Vagina (tissue), 2 donors: ENCODE data around the gene ATP6V0E2. TPM values are rescaled to one million over a fixed set of nuclear protein-coding genes. Genes with fewer than 3 reads are reported as not detected.

Experiments
- DNase-seq, 2 donors: peaks; one replicate each; pipeline ENCODE4 v3.0.0-alpha.2; 2017; ENCODE audit errors: extremely low spot score in 2 of 2
- H3K27ac ChIP-seq: fragments of 200-600 bp; sonication (generic); one replicate; pipeline ENCODE4 v1.5.1; 2019
- H3K27me3 ChIP-seq: fragments of 200-600 bp; sonication (generic); one replicate; pipeline ENCODE4 v1.5.1; 2019
- H3K36me3 ChIP-seq, 2 donors: fragments of 200-600 bp; sonication (generic); one replicate each; pipeline ENCODE4 v1.5.1; 2017 to 2019
- H3K4me1 ChIP-seq: fragments of 200-600 bp; sonication (generic); one replicate; pipeline ENCODE4 v1.5.1; 2019
- H3K4me3 ChIP-seq, 2 donors: fragments of 200-600 bp; sonication (generic); 1 replicate in 1 of 2; 2 replicates in 1 of 2; pipeline ENCODE4 v1.5.1; 2016 to 2019
- H3K9me3 ChIP-seq: fragments of 200-600 bp; sonication (generic); one replicate; pipeline ENCODE4 v1.5.1; 2019
- CTCF ChIP-seq, 3 experiments: fragments of 450-650 bp in 2 of 3; fragments of 200-600 bp in 1 of 3; sonication (generic) in 1 of 3; IDR thresholded peaks; one replicate each; pipeline ENCODE4 v1.5.1; 2017 to 2019; ENCODE audit warnings: antibody characterized with exemption in 3 of 3, mild to moderate bottlenecking in 2 of 3, moderate library complexity in 2 of 3
- POLR2A ChIP-seq, 2 donors: fragments of 450-650 bp; IDR thresholded peaks; one replicate each; pipeline ENCODE4 v1.6.1; 2017; ENCODE audit warnings: antibody characterized with exemption in 2 of 2, mild to moderate bottlenecking in 2 of 2, moderate library complexity in 2 of 2
- POLR2AphosphoS5 ChIP-seq, 2 donors: sonication (generic); formaldehyde crosslinking; IDR thresholded peaks; one replicate each; pipeline ENCODE4 v1.9.0; 2017; ENCODE audit warnings: antibody characterized with exemption in 2 of 2, mild to moderate bottlenecking in 2 of 2, low read depth in 1 of 2; ENCODE audit not compliant: insufficient read depth in 1 of 2
- intact Hi-C: fragments of 100-400 bp; cut with DNase I; formaldehyde crosslinking; loops from one replicate; pipeline ENCODE4 v1.15.1; 2023
- total RNA-seq: library from RNA; depleted of rRNA; stranded (reverse); fragments of >200 nt; gene quantifications from one replicate; pipeline ENCODE4 v1.2.3, GENCODE V29; 2016

Gene ATP6V0E2
- total RNA-seq, 1 donor from 2014 or later, result 13.3 TPM

- Histone ChIP-seq H3K27me3 (no peaks in the 10 kb centered on the region), H3K36me3 (no peaks in the 10 kb centered on the region), H3K27ac (no peak overlapping the region), H3K4me1 (peaks cover 5% of the 10 kb centered on the region), H3K4me3 (no peak overlapping the region), H3K9me3 (no peaks in the 10 kb centered on the region)
- no peak for DNase-seq
- TF ChIP-seq POLR2A (IDR thresholded peaks at IDR 0.05) (no peak), POLR2AphosphoS5 (IDR thresholded peaks at IDR 0.05; ENCODE audit: insufficient read depth in 1 of 2, low read depth in 1 of 2) (no peak), CTCF (IDR thresholded peaks at IDR 0.05) (no peak)
- intact Hi-C loops, result no loop called here
Observed at GRCh38 chr7:149879271-149879743, 5.5 kb downstream of the ATP6V0E2 start.

GRCh38 chr7:149879766-149880637 is 6.2 kb downstream of the ATP6V0E2 start:
- H3K4me1 ChIP-seq, result no peaks in the 10 kb centered on the region
- no peak for TF ChIP-seq POLR2A (IDR thresholded peaks at IDR 0.05)
- TF ChIP-seq CTCF (IDR thresholded peaks at IDR 0.05), result no peak
- TF ChIP-seq POLR2AphosphoS5 (IDR thresholded peaks at IDR 0.05; ENCODE audit: insufficient read depth in 1 of 2, low read depth in 1 of 2), result no peak
- intact Hi-C loops, result no loop called here
- no peaks in the 10 kb centered on the region for H3K27me3 ChIP-seq
- DNase-seq, result no peak
- H3K4me3 ChIP-seq, result no peak overlapping the region
- no peaks in the 10 kb centered on the region for H3K36me3 ChIP-seq
- no peaks in the 10 kb centered on the region for H3K9me3 ChIP-seq
- H3K27ac ChIP-seq, result no peak overlapping the region

- intact Hi-C loops, result no loop called here
- no peak overlapping the region for H3K27ac ChIP-seq
Observed at GRCh38 chr7:149880638-149881311, 7.0 kb downstream of the ATP6V0E2 start.

GRCh38 chr7:149881328-149882247 is 7.8 kb downstream of the ATP6V0E2 start:
- Histone ChIP-seq H3K9me3 (no peaks in the 10 kb centered on the region), H3K4me1 (no peaks in the 10 kb centered on the region), H3K36me3 (no peaks in the 10 kb centered on the region), H3K4me3 (no peak overlapping the region), H3K27ac (no peak overlapping the region), H3K27me3 (no peaks in the 10 kb centered on the region)
- TF ChIP-seq POLR2AphosphoS5 (IDR thresholded peaks at IDR 0.05; ENCODE audit: insufficient read depth in 1 of 2, low read depth in 1 of 2), result no peak
- no peak for TF ChIP-seq POLR2A (IDR thresholded peaks at IDR 0.05)
- TF ChIP-seq CTCF (IDR thresholded peaks at IDR 0.05), result no peak
- no peak for DNase-seq
- intact Hi-C loops, result no loop called here

More at GRCh38 chr7:149880638-149881311, 7.0 kb downstream of the ATP6V0E2 start:
- Histone ChIP-seq H3K4me1 (no peaks in the 10 kb centered on the region), H3K9me3 (no peaks in the 10 kb centered on the region), H3K36me3 (no peaks in the 10 kb centered on the region), H3K27me3 (no peaks in the 10 kb centered on the region), H3K4me3 (no peak overlapping the region)
- no peak for DNase-seq
- TF ChIP-seq CTCF (IDR thresholded peaks at IDR 0.05) (no peak), POLR2AphosphoS5 (IDR thresholded peaks at IDR 0.05; ENCODE audit: insufficient read depth in 1 of 2, low read depth in 1 of 2) (no peak), POLR2A (IDR thresholded peaks at IDR 0.05) (no peak)
